SK-N-SH (cell line): Measurements from ENCODE around the gene SEZ6. TPM values are rescaled to one million over a fixed set of nuclear protein-coding genes. Genes with fewer than 3 reads are reported as not detected.

Source experiments
- CTCF ChIA-PET: fragments of 300-600, 350-600 bp; formaldehyde crosslinking; extraction: SDS; loops from one replicate; lab custom pipeline; 2021; lab: Yijun Ruan, JAX
- POLR2A ChIA-PET: fragments of 350-600 bp; sonication (Branson Sonifier 250); formaldehyde crosslinking; extraction: SDS; loops from one replicate; lab custom pipeline; 2020; ENCODE audit warnings: antibody characterized with exemption, inconsistent platforms; lab: Yijun Ruan, JAX
- DNase-seq: peaks from one replicate; pipeline ENCODE4 v3.0.0; 2012
- H2AFZ ChIP-seq: fragments of 200-600 bp; sonication (generic); 2 replicates; pipeline ENCODE4 v1.8.1; 2016; ENCODE audit warnings: antibody characterized with exemption, mild to moderate bottlenecking, low read depth
- H3F3A ChIP-seq: fragments of 200-600 bp; sonication (generic); replicated peaks from 2 replicates; pipeline ENCODE3; 2016; ENCODE audit warnings: antibody characterized with exemption, mild to moderate bottlenecking; ENCODE audit not compliant: insufficient read depth
- H3K27ac ChIP-seq, 2 experiments: fragments of 200-500 bp in 1 of 2; fragments of 200-600 bp in 1 of 2; sonication (Bioruptor generic) in 1 of 2; sonication (generic), shearing (Covaris generic) in 1 of 2; 2 replicates each; pipeline versions ENCODE4 v1.5.1 to v1.6.1; 2014 to 2016; ENCODE audit warnings: low read depth in 2 of 2, inconsistent platforms in 1 of 2, low read length in 1 of 2, mild to moderate bottlenecking in 1 of 2, mixed read lengths in 1 of 2
- H3K27me3 ChIP-seq: fragments of 200-600 bp; sonication (generic), shearing (Covaris generic); 2 replicates; pipeline ENCODE4 v1.6.1; 2016; ENCODE audit warnings: mixed run types; ENCODE audit not compliant: insufficient read depth
- H3K36me3 ChIP-seq, 2 experiments: fragments of 200-500 bp in 1 of 2; fragments of 200-600 bp in 1 of 2; sonication (Bioruptor generic) in 1 of 2; sonication (generic) in 1 of 2; replicated peaks in 1 of 2; 2 replicates each; pipeline versions ENCODE3 to v1.5.1; 2014 to 2016; ENCODE audit warnings: low read length in 1 of 2, mild to moderate bottlenecking in 1 of 2; ENCODE audit not compliant: insufficient read depth in 2 of 2, control insufficient read depth in 1 of 2
- H3K4me1 ChIP-seq, 2 experiments: fragments of 200-500 bp in 1 of 2; fragments of 200-600 bp in 1 of 2; sonication (Bioruptor generic) in 1 of 2; sonication (generic), shearing (Covaris generic) in 1 of 2; 2 replicates each; pipeline versions ENCODE4 v1.5.1 to v1.6.1; 2014 to 2016; ENCODE audit warnings: low read depth in 1 of 2, low read length in 1 of 2, mixed run types in 1 of 2; ENCODE audit not compliant: insufficient read depth in 2 of 2, control insufficient read depth in 1 of 2
- H3K4me2 ChIP-seq: fragments of 200-600 bp; sonication (generic), shearing (Covaris generic); 2 replicates; pipeline ENCODE4 v1.6.1; 2017; ENCODE audit warnings: mixed run types
- H3K4me3 ChIP-seq, 2 experiments: fragments of 200-500 bp in 1 of 2; fragments of 200-600 bp in 1 of 2; sonication (Bioruptor generic) in 1 of 2; sonication (generic), shearing (Covaris generic) in 1 of 2; 2 replicates each; pipeline versions ENCODE4 v1.5.1 to v1.8.1; 2014 to 2016; ENCODE audit warnings: low read depth in 2 of 2, inconsistent platforms in 1 of 2, low read length in 1 of 2, mild to moderate bottlenecking in 1 of 2, mixed read lengths in 1 of 2, moderate library complexity in 1 of 2
- H3K79me2 ChIP-seq: fragments of 200-600 bp; sonication (generic); 2 replicates; pipeline ENCODE4 v1.8.1; 2017; ENCODE audit warnings: mild to moderate bottlenecking; ENCODE audit not compliant: insufficient read depth
- H3K9ac ChIP-seq: fragments of 200-600 bp; sonication (generic); 2 replicates; pipeline ENCODE4 v1.6.1; 2017; ENCODE audit warnings: mixed run types
- H3K9me2 ChIP-seq: fragments of 200-600 bp; sonication (generic); 2 replicates; pipeline ENCODE4 v1.6.1; 2017; ENCODE audit warnings: mixed run types
- H3K9me3 ChIP-seq: fragments of 200-600 bp; sonication (generic); 2 replicates; pipeline ENCODE4 v1.6.1; 2017; ENCODE audit warnings: mixed run types, mild to moderate bottlenecking, moderate library complexity
- H4K20me1 ChIP-seq: fragments of 200-600 bp; sonication (generic); 2 replicates; pipeline ENCODE4 v1.6.1; 2017; ENCODE audit warnings: mild to moderate bottlenecking, mixed run types; ENCODE audit not compliant: insufficient read depth
- CTCF ChIP-seq: fragments of 200-600 bp; sonication (generic); IDR thresholded peaks from 2 replicates; pipeline ENCODE4 v1.6.1; 2017; ENCODE audit warnings: antibody characterized with exemption, mild to moderate bottlenecking, moderate library complexity
- ELF1 ChIP-seq: IDR thresholded peaks from 2 replicates; pipeline ENCODE4 v1.4.0; 2012
- FOSL2 ChIP-seq: IDR thresholded peaks from 2 replicates; pipeline ENCODE4 v1.4.0; 2012; ENCODE audit warnings: low read depth, mild to moderate bottlenecking, moderate library complexity, borderline replicate concordance
- FOXJ3 ChIP-seq: sonication (generic); formaldehyde crosslinking; IDR thresholded peaks from 2 replicates; pipeline ENCODE4 v1.5.1; 2020; ENCODE audit warnings: mild to moderate bottlenecking, missing genetic modification reagents
- GABPA ChIP-seq: IDR thresholded peaks from 2 replicates; pipeline ENCODE4 v1.4.0; 2012; ENCODE audit warnings: low read depth, mild to moderate bottlenecking
- GATA2 ChIP-seq: sonication (generic); formaldehyde crosslinking; IDR thresholded peaks from 2 replicates; pipeline ENCODE4 v1.5.0; 2020; ENCODE audit warnings: mild to moderate bottlenecking, missing genetic modification reagents
- IRF3 ChIP-seq: fragments of 150-350 bp; IDR thresholded peaks from 2 replicates; pipeline ENCODE4 v1.6.1; 2016; ENCODE audit warnings: mild to moderate bottlenecking, low read depth, low read length
- MAX ChIP-seq: IDR thresholded peaks from 2 replicates; pipeline ENCODE4 v1.4.0; 2012; ENCODE audit warnings: low read depth
- NRF1 ChIP-seq: IDR thresholded peaks from 2 replicates; pipeline ENCODE4 v1.6.1; 2012; ENCODE audit warnings: low read depth, mild to moderate bottlenecking, low read length
- PBX3 ChIP-seq: IDR thresholded peaks from 2 replicates; pipeline ENCODE4; 2012
- RAD21 ChIP-seq: IDR thresholded peaks from 2 replicates; pipeline ENCODE4 v1.6.1; 2012; ENCODE audit warnings: mild to moderate bottlenecking, low read length
- REST ChIP-seq: IDR thresholded peaks from 2 replicates; pipeline ENCODE4 v1.6.1; 2012; ENCODE audit warnings: mild to moderate bottlenecking, low read depth, low read length, moderate library complexity
- TCF12 ChIP-seq: IDR thresholded peaks from 2 replicates; pipeline ENCODE4 v1.4.0; 2012
- polyA plus RNA-seq, 3 experiments: library from polyadenylated mRNA; depleted of rRNA; stranded (reverse); fragments of >200 nt; gene quantifications; 2 replicates each; pipeline ENCODE4 v1.2.3, GENCODE V29; 2012

Gene SEZ6
- polyA plus RNA-seq, 1 of the 3 experiments (the other 2 are of a cell fraction) = 0.12 TPM

- TF ChIP-seq GATA2 (CRISPR knock-in tag) (no peak), GABPA (no peak), MAX (no peak), IRF3 (no peak)
These were observed 79.9 kb downstream of the SEZ6 start (continued) for GRCh38 chr17:28925912-28926365.

- DNase-seq = no peak
- peaks cover 56% of the 10 kb centered on the region for H3K79me2 ChIP-seq
- H4K20me1 ChIP-seq = peaks cover 14% of the 10 kb centered on the region
- no peaks in the 10 kb centered on the region for H3K9me2 ChIP-seq
- TF ChIP-seq CTCF (no peak), FOSL2 (no peak), RAD21 (no peak), REST (no peak), ELF1 (no peak), GATA2 (CRISPR knock-in tag) (no peak), FOXJ3 (CRISPR knock-in tag) (no peak), NRF1 (no peak), PBX3 (no peak), TCF12 (no peak)
- CTCF ChIA-PET = interaction anchor here (0.8 to 3.1 kb wide), 4 partner anchors 16 to 193 kb away, joined by 3 to 9 read pairs (median 4); no protein-coding TSS in a partner anchor
- H3K27ac ChIP-seq = no peak overlapping the region
- H3K4me2 ChIP-seq = no peak overlapping the region
- peaks cover 73 to 75% of the 10 kb centered on the region in 2 experiments for H3K36me3 ChIP-seq
- H3K27me3 ChIP-seq = no peaks in the 10 kb centered on the region
- no peak overlapping the region for H3K9ac ChIP-seq
- H3K4me3 ChIP-seq = no peak overlapping the region
- H3K9me3 ChIP-seq = no peaks in the 10 kb centered on the region
- H2AFZ ChIP-seq = no peak overlapping the region
- peaks cover 14% of the 10 kb centered on the region for H3F3A ChIP-seq
- POLR2A ChIA-PET = no interaction called here
- peaks cover 0 to 2% of the 10 kb centered on the region in 2 experiments; a peak in 1 of 4 replicates for H3K4me1 ChIP-seq
These were observed 85.6 kb downstream of the SEZ6 start for GRCh38 chr17:28920201-28920600.
